OCI-LY1 (cell line): ENCODE measurements around the gene C19orf85.

ENCODE experiments used
- H2AFZ ChIP-seq: fragments of 200-600 bp; sonication (generic), shearing (Covaris generic); 2 replicates; pipeline ENCODE4 v1.6.0; 2014; ENCODE audit warnings: antibody characterized with exemption, mild to moderate bottlenecking, low read length
- H3F3A ChIP-seq: fragments of 200-600 bp; sonication (generic), shearing (Covaris generic); 2 replicates; pipeline ENCODE4 v1.6.0; 2014; ENCODE audit warnings: mild to moderate bottlenecking, antibody characterized with exemption, low read length, moderate library complexity; ENCODE audit not compliant: insufficient read depth
- H3K27ac ChIP-seq: fragments of 200-600 bp; sonication (generic); 2 replicates; pipeline ENCODE4 v1.5.1; 2014; ENCODE audit warnings: low read length, mixed run types, mild to moderate bottlenecking, low read depth; ENCODE audit not compliant: poor library complexity, severe bottlenecking
- H3K27me3 ChIP-seq: fragments of 200-600 bp; sonication (generic); 2 replicates; pipeline ENCODE4 v1.6.0; 2014; ENCODE audit warnings: antibody characterized with exemption, mild to moderate bottlenecking, low read length, moderate library complexity; ENCODE audit not compliant: insufficient read depth
- H3K36me3 ChIP-seq: fragments of 200-600 bp; sonication (generic); 2 replicates; pipeline ENCODE4 v1.6.1; 2014; ENCODE audit warnings: mild to moderate bottlenecking, antibody characterized with exemption, low read length, moderate library complexity, mixed read lengths; ENCODE audit not compliant: insufficient read depth
- H3K4me1 ChIP-seq: fragments of 200-600 bp; sonication (generic); 2 replicates; pipeline ENCODE4 v1.5.1; 2014; ENCODE audit warnings: mild to moderate bottlenecking, low read length, moderate library complexity; ENCODE audit not compliant: insufficient read depth, severe bottlenecking
- H3K4me2 ChIP-seq: fragments of 200-600 bp; sonication (generic), shearing (Covaris generic); 2 replicates; pipeline ENCODE4 v1.6.1; 2014; ENCODE audit warnings: low read length
- H3K4me3 ChIP-seq: fragments of 200-600 bp; sonication (generic); 2 replicates; pipeline ENCODE4 v1.5.1; 2014; ENCODE audit warnings: low read length, low read depth, mild to moderate bottlenecking, mixed read lengths; ENCODE audit not compliant: poor library complexity, severe bottlenecking
- H3K79me2 ChIP-seq: fragments of 200-600 bp; shearing (Covaris generic); 2 replicates; pipeline ENCODE4 v1.6.1; 2016; ENCODE audit warnings: mixed run types, low read length, mixed read lengths; ENCODE audit not compliant: insufficient read depth
- H3K9ac ChIP-seq: fragments of 200-600 bp; sonication (generic), shearing (Covaris generic); 2 replicates; pipeline ENCODE4 v1.6.1; 2014; ENCODE audit warnings: mild to moderate bottlenecking, low read length, mixed read lengths
- H3K9me2 ChIP-seq: fragments of 200-600 bp; sonication (generic), shearing (Covaris generic); 2 replicates; pipeline ENCODE4 v1.6.1; 2014; ENCODE audit warnings: low read depth, mild to moderate bottlenecking, low read length, mixed read lengths
- H3K9me3 ChIP-seq: fragments of 200-600 bp; shearing (Covaris generic); 2 replicates; pipeline ENCODE4 v1.6.1; 2014; ENCODE audit warnings: low read length, mixed read lengths
- H4K20me1 ChIP-seq: fragments of 200-600 bp; sonication (generic), shearing (Covaris generic); 2 replicates; pipeline ENCODE4 v1.6.0; 2016; ENCODE audit warnings: mild to moderate bottlenecking, low read length; ENCODE audit not compliant: insufficient read depth
- EZH2 ChIP-seq: fragments of 200-600 bp; sonication (generic), shearing (Covaris generic); IDR thresholded peaks from 2 replicates; pipeline ENCODE4 v1.8.0; 2017; ENCODE audit warnings: borderline replicate concordance, mixed run types, mild to moderate bottlenecking, antibody characterized with exemption, low read length, moderate library complexity, mixed read lengths
- TF ChIP-seq, protein P1 (sequence below): fragments of 200-600 bp; sonication (generic), shearing (Covaris generic); IDR thresholded peaks from 2 replicates; pipeline ENCODE4 v1.5.1; 2017; ENCODE audit warnings: mild to moderate bottlenecking, antibody characterized with exemption, low read length, moderate library complexity, mixed read lengths

Gene C19orf85

DNA sequence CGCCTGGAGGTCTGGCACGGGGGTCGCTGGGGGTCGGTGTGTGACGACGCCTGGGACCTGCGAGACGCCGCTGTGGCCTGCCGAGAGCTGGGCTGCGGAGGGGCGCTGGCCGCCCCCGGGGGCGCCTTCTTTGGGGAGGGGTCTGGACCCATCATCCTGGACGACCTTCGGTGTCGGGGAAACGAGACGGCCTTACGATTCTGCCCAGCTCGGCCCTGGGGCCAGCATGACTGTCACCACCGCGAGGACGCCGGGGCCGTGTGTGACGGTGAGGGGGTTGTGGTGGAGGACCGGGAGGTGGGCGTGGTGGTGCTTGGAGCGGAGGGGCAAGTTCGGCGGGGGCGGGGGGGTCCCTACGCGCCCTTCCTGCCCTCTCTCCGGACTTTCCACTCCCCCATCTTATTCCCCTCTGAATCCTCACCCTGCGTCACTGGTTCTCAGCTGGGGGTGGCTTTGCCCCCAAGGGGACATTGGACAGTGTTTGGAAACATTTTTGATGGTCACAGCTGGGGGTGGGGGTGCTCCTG lies 29.2 kb upstream of the C19orf85 start:
- no peaks in the 10 kb centered on the region for H3K9me3 ChIP-seq
- H3K36me3 ChIP-seq = no peaks in the 10 kb centered on the region
- no peaks in the 10 kb centered on the region for H3F3A ChIP-seq
- H3K4me2 ChIP-seq = no peak overlapping the region
- no peaks in the 10 kb centered on the region for H3K79me2 ChIP-seq
- no peaks in the 10 kb centered on the region for H3K4me1 ChIP-seq
- H4K20me1 ChIP-seq = no peaks in the 10 kb centered on the region
- H2AFZ ChIP-seq = no peak overlapping the region
- no peaks in the 10 kb centered on the region for H3K9me2 ChIP-seq
- TF ChIP-seq EZH2 = no peak
- TF ChIP-seq, protein P1, sequence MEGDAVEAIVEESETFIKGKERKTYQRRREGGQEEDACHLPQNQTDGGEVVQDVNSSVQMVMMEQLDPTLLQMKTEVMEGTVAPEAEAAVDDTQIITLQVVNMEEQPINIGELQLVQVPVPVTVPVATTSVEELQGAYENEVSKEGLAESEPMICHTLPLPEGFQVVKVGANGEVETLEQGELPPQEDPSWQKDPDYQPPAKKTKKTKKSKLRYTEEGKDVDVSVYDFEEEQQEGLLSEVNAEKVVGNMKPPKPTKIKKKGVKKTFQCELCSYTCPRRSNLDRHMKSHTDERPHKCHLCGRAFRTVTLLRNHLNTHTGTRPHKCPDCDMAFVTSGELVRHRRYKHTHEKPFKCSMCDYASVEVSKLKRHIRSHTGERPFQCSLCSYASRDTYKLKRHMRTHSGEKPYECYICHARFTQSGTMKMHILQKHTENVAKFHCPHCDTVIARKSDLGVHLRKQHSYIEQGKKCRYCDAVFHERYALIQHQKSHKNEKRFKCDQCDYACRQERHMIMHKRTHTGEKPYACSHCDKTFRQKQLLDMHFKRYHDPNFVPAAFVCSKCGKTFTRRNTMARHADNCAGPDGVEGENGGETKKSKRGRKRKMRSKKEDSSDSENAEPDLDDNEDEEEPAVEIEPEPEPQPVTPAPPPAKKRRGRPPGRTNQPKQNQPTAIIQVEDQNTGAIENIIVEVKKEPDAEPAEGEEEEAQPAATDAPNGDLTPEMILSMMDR = no peak
- H3K4me3 ChIP-seq = no peak overlapping the region
- no peak overlapping the region for H3K9ac ChIP-seq
- H3K27ac ChIP-seq = no peak overlapping the region
- peaks cover 10% of the 10 kb centered on the region; the same call in 1 of the 2 replicates for H3K27me3 ChIP-seq

DNA sequence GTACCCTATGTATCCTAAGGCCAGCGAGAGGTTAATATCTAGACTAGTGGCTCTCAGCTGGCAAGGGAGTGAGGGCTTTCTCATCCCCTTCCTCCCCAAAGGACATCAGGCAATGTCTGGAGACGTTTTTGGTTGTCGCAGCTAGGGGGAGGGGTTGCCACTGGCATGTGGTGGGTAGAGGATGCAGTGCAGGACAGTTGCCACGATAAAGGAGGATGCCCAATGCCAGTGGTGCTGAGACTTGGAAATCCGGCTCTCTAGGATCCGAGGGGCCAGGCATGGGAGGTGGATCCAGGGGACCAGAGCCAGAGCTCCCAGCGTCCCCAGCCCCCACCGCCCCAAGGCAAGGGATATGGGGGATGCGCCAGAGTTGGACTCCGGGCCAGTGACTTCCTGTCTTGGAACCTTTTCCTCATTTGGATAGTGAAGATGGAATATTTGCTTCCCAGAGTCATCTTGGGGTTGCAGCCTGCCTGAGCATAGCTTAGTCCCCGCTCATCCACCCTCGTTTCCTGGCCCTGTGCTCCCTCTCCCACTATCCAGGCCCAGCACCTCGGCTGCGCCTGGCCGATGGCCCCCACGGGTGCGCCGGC lies 28.6 kb upstream of the C19orf85 start:
- TF ChIP-seq EZH2 = no peak
- TF ChIP-seq, protein P1 = no peak
- Histone ChIP-seq H3K9ac (no peak overlapping the region), H3K4me1 (no peaks in the 10 kb centered on the region), H3K9me3 (no peaks in the 10 kb centered on the region), H3K36me3 (no peaks in the 10 kb centered on the region), H3K79me2 (no peaks in the 10 kb centered on the region), H3K9me2 (no peaks in the 10 kb centered on the region), H3K4me2 (no peak overlapping the region), H3K4me3 (no peak overlapping the region), H2AFZ (no peak overlapping the region), H4K20me1 (no peaks in the 10 kb centered on the region), H3K27ac (no peak overlapping the region), H3K27me3 (peaks cover 10% of the 10 kb centered on the region; the same call in 1 of the 2 replicates), H3F3A (no peaks in the 10 kb centered on the region)

DNA sequence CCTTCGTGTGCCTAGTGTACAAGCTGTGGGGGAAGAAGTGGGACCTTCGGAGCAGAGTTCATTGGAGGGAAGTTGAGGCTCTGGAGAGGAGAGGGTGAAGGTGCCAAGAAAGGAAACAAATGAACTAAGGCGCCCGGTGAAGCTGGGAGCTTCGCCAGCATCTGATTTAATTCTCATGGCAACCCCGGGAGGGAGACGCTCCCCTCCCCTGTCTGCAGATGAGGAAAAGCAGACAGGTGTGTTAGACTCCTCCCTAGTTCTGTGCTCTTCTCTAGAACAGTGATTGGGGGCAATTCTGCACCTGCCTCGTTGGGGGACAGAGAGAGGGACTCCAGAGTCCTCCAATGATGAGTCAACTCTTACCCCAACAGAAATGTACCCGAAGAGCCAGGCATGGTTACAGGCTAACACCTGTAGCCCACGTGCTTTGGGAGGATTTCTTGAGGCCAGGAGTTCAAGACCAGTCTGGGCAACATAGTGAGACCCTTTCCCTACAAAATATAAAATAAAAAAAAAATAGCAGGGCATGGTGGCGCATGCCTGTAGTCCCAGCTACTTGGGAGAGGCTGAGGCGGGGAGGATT lies 27.9 kb upstream of the C19orf85 start:
- Histone ChIP-seq H4K20me1 (no peaks in the 10 kb centered on the region), H3K9me3 (no peaks in the 10 kb centered on the region), H3K9ac (no peak overlapping the region), H3K79me2 (no peaks in the 10 kb centered on the region), H3K36me3 (no peaks in the 10 kb centered on the region), H3K27me3 (peaks cover 10% of the 10 kb centered on the region; the same call in 1 of the 2 replicates), H3F3A (no peaks in the 10 kb centered on the region), H3K27ac (no peak overlapping the region), H3K4me1 (no peaks in the 10 kb centered on the region), H3K4me3 (no peak overlapping the region), H3K4me2 (no peak overlapping the region), H3K9me2 (no peaks in the 10 kb centered on the region), H2AFZ (no peak overlapping the region)
- no peak for TF ChIP-seq EZH2
- TF ChIP-seq, protein P1 = no peak
